Measurements from ENCODE around the gene JPH4.

- TF ChIP-seq, protein P1, sequence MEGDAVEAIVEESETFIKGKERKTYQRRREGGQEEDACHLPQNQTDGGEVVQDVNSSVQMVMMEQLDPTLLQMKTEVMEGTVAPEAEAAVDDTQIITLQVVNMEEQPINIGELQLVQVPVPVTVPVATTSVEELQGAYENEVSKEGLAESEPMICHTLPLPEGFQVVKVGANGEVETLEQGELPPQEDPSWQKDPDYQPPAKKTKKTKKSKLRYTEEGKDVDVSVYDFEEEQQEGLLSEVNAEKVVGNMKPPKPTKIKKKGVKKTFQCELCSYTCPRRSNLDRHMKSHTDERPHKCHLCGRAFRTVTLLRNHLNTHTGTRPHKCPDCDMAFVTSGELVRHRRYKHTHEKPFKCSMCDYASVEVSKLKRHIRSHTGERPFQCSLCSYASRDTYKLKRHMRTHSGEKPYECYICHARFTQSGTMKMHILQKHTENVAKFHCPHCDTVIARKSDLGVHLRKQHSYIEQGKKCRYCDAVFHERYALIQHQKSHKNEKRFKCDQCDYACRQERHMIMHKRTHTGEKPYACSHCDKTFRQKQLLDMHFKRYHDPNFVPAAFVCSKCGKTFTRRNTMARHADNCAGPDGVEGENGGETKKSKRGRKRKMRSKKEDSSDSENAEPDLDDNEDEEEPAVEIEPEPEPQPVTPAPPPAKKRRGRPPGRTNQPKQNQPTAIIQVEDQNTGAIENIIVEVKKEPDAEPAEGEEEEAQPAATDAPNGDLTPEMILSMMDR (IDR thresholded peaks at IDR 0.05): no peak
- TF ChIP-seq YY1 (IDR thresholded peaks at IDR 0.05; ENCODE audit: low read depth) (no peak), MAX (IDR thresholded peaks at IDR 0.05; ENCODE audit: low read depth) (no peak)
- TF ChIP-seq, protein P2, sequence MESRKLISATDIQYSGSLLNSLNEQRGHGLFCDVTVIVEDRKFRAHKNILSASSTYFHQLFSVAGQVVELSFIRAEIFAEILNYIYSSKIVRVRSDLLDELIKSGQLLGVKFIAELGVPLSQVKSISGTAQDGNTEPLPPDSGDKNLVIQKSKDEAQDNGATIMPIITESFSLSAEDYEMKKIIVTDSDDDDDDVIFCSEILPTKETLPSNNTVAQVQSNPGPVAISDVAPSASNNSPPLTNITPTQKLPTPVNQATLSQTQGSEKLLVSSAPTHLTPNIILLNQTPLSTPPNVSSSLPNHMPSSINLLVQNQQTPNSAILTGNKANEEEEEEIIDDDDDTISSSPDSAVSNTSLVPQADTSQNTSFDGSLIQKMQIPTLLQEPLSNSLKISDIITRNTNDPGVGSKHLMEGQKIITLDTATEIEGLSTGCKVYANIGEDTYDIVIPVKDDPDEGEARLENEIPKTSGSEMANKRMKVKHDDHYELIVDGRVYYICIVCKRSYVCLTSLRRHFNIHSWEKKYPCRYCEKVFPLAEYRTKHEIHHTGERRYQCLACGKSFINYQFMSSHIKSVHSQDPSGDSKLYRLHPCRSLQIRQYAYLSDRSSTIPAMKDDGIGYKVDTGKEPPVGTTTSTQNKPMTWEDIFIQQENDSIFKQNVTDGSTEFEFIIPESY (IDR thresholded peaks at IDR 0.05; ENCODE audit: borderline replicate concordance, low read depth): no peak
Observed at GRCh38 chr14:23548351-23549318, 30.0 kb downstream of the JPH4 start.
